K562 (cell line): ENCODE data around the gene ELMO3. TPM values are rescaled to one million over a fixed set of nuclear protein-coding genes. Genes with fewer than 3 reads are reported as not detected.

Experiments
- AFF1 ChIP-seq, 2 experiments: fragments of 450-650 bp; IDR thresholded peaks; 2 replicates each; pipeline ENCODE4 v1.6.1; 2018; ENCODE audit warnings: mild to moderate bottlenecking in 2 of 2, low read depth in 1 of 2; ENCODE audit not compliant: partially characterized antibody in 2 of 2
- CLOCK ChIP-seq: fragments of 250-450 bp; sonication (Bioruptor Pico); IDR thresholded peaks from 2 replicates; pipeline ENCODE4 v1.4.0; 2020; ENCODE audit warnings: mild to moderate bottlenecking, moderate library complexity, borderline replicate concordance
- E2F8 ChIP-seq: fragments of 450-650 bp; IDR thresholded peaks from 2 replicates; pipeline ENCODE4 v1.7.1; 2018; ENCODE audit warnings: mild to moderate bottlenecking, low read depth; ENCODE audit not compliant: partially characterized antibody
- FOXK1 ChIP-seq: sonication (generic); formaldehyde crosslinking; IDR thresholded peaks from 2 replicates; pipeline ENCODE4 v1.8.0; 2022; ENCODE audit warnings: missing genetic modification reagents, mild to moderate bottlenecking, borderline replicate concordance
- MAFG ChIP-seq: fragments of 450-650 bp; conservative IDR thresholded peaks from 2 replicates; pipeline ENCODE4 v1.6.1; 2016; ENCODE audit warnings: missing genetic modification characterization, missing compliant biosample characterization
- NR1H2 ChIP-seq: sonication (generic); formaldehyde crosslinking; IDR thresholded peaks from 2 replicates; pipeline ENCODE4 v1.4.0; 2020; ENCODE audit warnings: mild to moderate bottlenecking, missing genetic modification reagents
- PPARD ChIP-seq: fragments of 250-450 bp; sonication (Bioruptor Pico); IDR thresholded peaks from 2 replicates; pipeline ENCODE4 v1.8.0; 2022; ENCODE audit warnings: inconsistent platforms, mild to moderate bottlenecking, moderate library complexity
- PYGO2 ChIP-seq: fragments of 450-650 bp; IDR thresholded peaks from 2 replicates; pipeline ENCODE4 v1.6.1; 2016; ENCODE audit warnings: mild to moderate bottlenecking, missing genetic modification characterization, moderate library complexity, missing compliant biosample characterization
- TAF1 ChIP-seq: IDR thresholded peaks from 2 replicates; pipeline ENCODE4 v1.6.1; 2011; ENCODE audit warnings: mild to moderate bottlenecking, low read length, moderate library complexity; ENCODE audit not compliant: insufficient read depth, control insufficient read depth, severe bottlenecking; ENCODE audit errors: extremely low read depth
- TCF7L2 ChIP-seq: fragments of 150-350 bp; IDR thresholded peaks from 2 replicates; pipeline ENCODE4 v1.6.1; 2016; ENCODE audit warnings: low read depth, mild to moderate bottlenecking, low read length, moderate library complexity
- XRCC4 ChIP-seq: IDR thresholded peaks from one replicate; pipeline ENCODE4 v1.6.1; 2011; ENCODE audit not compliant: insufficient read depth, insufficient read length; ENCODE audit errors: extremely low read depth
- ZNF395 ChIP-seq: fragments of 200-800 bp; sonication (Bioruptor generic); IDR thresholded peaks from 2 replicates; pipeline ENCODE4 v1.6.1; 2017; ENCODE audit warnings: missing genetic modification characterization, missing compliant biosample characterization
- ZNF696 ChIP-seq: fragments of 250-450 bp; sonication (Bioruptor Pico); conservative IDR thresholded peaks from 2 replicates; pipeline ENCODE4 v1.4.0; 2020; ENCODE audit warnings: mild to moderate bottlenecking, moderate library complexity
- polyA plus RNA-seq, 8 experiments: library from polyadenylated mRNA; depleted of rRNA in 4 of 8; stranded (reverse) in 5 of 8; unstranded in 3 of 8; fragments of >200 nt; fragmentation: Nextera tagmentation in 2 of 8; fragmentation: Illumina TruSeq in 1 of 8; extraction: Ambion mirVana in 2 of 8; extraction: Trizol in 1 of 8; gene quantifications; 2 replicates each; pipeline versions ENCODE4 v1.2.1 to v1.2.3, GENCODE V29; 2011 to 2014; ENCODE audit warnings: inconsistent platforms in 1 of 8, missing spikeins in 1 of 8
- total RNA-seq, 7 experiments: library from RNA; depleted of rRNA in 6 of 7; stranded (reverse); fragments of >200 nt in 6 of 7; fragmentation: Illumina TruSeq in 2 of 7; extraction: Trizol in 2 of 7; gene quantifications; 2 replicates each; pipeline versions ENCODE4 v1.2.1 to v1.2.3, GENCODE V29; 2011 to 2021; ENCODE audit warnings: low replicate concordance in 1 of 7

The ELMO3 gene
- total and polyA plus RNA-seq, 9 of the 15 experiments (the other 6 are each of a cell fraction or from before 2014, with no cell fraction given) = 0.04 to 5.1 (median 1.5) TPM

GRCh38 chr16:67191995-67192681 is 6.8 kb upstream of the ELMO3 start, which contains the start of gene E2F4 (continued):
- TF ChIP-seq AFF1 (IDR thresholded peaks at IDR 0.05; ENCODE audit: low read depth in 1 of 2, partially characterized antibody in 2 of 2) (no peak), ZNF395 (CRISPR knock-in tag) (peak; percentile 68; the same call in 1 of the 2 replicates), NR1H2 (CRISPR knock-in tag) (no peak), TAF1 (peak; percentile 53), TCF7L2 (no peak), PYGO2 (tag) (no peak), PPARD (CRISPR knock-in tag) (no peak), CLOCK (CRISPR knock-in tag) (no peak), MAFG (no peak), FOXK1 (CRISPR knock-in tag) (no peak), XRCC4 (no peak), E2F8 (peak; percentile 85), ZNF696 (CRISPR knock-in tag) (no peak)
